PC-9 (cell line): ENCODE results near the gene PRKG1.

ENCODE experiments used
- EZH2 ChIP-seq: fragments of 200-600 bp; sonication (generic); IDR thresholded peaks from 2 replicates; pipeline ENCODE4 v1.8.0; 2017; ENCODE audit warnings: antibody characterized with exemption, low read depth
- TF ChIP-seq, protein P1 (sequence below): fragments of 200-600 bp; sonication (generic); conservative IDR thresholded peaks from 2 replicates; pipeline ENCODE4 v1.6.1; 2017; ENCODE audit warnings: mixed run types, antibody characterized with exemption, mild to moderate bottlenecking, moderate library complexity

DNA sequence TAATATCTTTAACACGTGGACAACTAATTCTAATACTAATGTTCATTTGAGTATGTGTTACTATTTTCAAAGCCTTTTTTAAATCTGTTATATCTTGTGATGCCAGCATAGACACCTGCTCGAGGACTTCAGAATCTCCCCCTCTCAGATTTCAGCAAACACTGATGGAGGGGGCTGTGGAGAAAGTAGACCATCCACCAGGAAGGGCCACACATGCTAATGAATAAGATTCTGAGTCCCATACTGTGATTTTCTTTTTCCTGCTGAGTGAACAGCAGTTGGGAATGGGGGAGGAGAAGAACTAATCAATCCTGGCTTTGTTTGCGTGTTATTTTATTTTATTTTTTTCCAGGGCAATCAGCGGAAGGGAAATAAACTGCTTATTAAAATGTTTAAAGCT lies 783.0 kb downstream of the PRKG1 start:
- TF ChIP-seq, protein P1, sequence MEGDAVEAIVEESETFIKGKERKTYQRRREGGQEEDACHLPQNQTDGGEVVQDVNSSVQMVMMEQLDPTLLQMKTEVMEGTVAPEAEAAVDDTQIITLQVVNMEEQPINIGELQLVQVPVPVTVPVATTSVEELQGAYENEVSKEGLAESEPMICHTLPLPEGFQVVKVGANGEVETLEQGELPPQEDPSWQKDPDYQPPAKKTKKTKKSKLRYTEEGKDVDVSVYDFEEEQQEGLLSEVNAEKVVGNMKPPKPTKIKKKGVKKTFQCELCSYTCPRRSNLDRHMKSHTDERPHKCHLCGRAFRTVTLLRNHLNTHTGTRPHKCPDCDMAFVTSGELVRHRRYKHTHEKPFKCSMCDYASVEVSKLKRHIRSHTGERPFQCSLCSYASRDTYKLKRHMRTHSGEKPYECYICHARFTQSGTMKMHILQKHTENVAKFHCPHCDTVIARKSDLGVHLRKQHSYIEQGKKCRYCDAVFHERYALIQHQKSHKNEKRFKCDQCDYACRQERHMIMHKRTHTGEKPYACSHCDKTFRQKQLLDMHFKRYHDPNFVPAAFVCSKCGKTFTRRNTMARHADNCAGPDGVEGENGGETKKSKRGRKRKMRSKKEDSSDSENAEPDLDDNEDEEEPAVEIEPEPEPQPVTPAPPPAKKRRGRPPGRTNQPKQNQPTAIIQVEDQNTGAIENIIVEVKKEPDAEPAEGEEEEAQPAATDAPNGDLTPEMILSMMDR = no peak
- no peak for TF ChIP-seq EZH2
